OCI-LY7 (cell line): ENCODE data around the gene MCM9.

Experiments used
- CTCF ChIP-seq: fragments of 200-600 bp; sonication (generic); conservative IDR thresholded peaks from 2 replicates; pipeline ENCODE4 v1.5.1; 2014; ENCODE audit warnings: mild to moderate bottlenecking, antibody characterized with exemption, low read length, moderate library complexity, mixed read lengths
- EZH2phosphoT487 ChIP-seq: fragments of 200-600 bp; sonication (generic); IDR thresholded peaks from 2 replicates; pipeline ENCODE4 v1.6.1; 2018; ENCODE audit warnings: low read depth, borderline replicate concordance, mild to moderate bottlenecking, mixed run types, antibody characterized with exemption, low read length, moderate library complexity, mixed read lengths

- TF ChIP-seq CTCF (no peak), EZH2phosphoT487 (no peak)
Observed at GRCh38 chr6:118903138-118903537, 31.8 kb downstream of the MCM9 start.
